Subcutaneous abdominal adipose tissue (tissue), 5 donors: ENCODE measurements around the gene DERL2.

ENCODE experiments used
- H3K27ac ChIP-seq: one replicate; pipeline ENCODE4 v1.7.0; 2013; ENCODE audit warnings: low read depth, mild to moderate bottlenecking, inconsistent platforms, low read length, moderate library complexity
- H3K27me3 ChIP-seq, 5 donors: one replicate each; pipeline ENCODE4 v1.7.0; 2013; ENCODE audit warnings: low read length in 5 of 5, inconsistent platforms in 1 of 5; ENCODE audit not compliant: control insufficient read depth in 5 of 5, insufficient read depth in 4 of 5
- H3K36me3 ChIP-seq, 5 donors: one replicate each; pipeline ENCODE4 v1.7.0; 2013; ENCODE audit warnings: low read length in 5 of 5; ENCODE audit not compliant: control insufficient read depth in 5 of 5, insufficient read depth in 5 of 5
- H3K4me1 ChIP-seq, 5 donors: one replicate each; pipeline ENCODE4 v1.7.0; 2013; ENCODE audit warnings: low read length in 5 of 5, mild to moderate bottlenecking in 3 of 5, moderate library complexity in 1 of 5; ENCODE audit not compliant: control insufficient read depth in 5 of 5, insufficient read depth in 5 of 5
- H3K4me3 ChIP-seq, 5 donors: one replicate each; pipeline ENCODE4 v1.7.0; 2013; ENCODE audit warnings: low read length in 5 of 5, low read depth in 1 of 5
- H3K9ac ChIP-seq, 5 donors: one replicate each; pipeline ENCODE4 v1.7.0; 2013; ENCODE audit warnings: low read length in 5 of 5, mild to moderate bottlenecking in 4 of 5, moderate library complexity in 3 of 5
- H3K9me3 ChIP-seq, 5 donors: one replicate each; pipeline ENCODE4 v1.7.0; 2013; ENCODE audit warnings: low read length in 5 of 5; ENCODE audit not compliant: control insufficient read depth in 5 of 5
- donor health status: healthy.
- donor health status: healthy.
- donor health status: healthy.
- donor health status: healthy.
- donor health status: healthy.

Gene DERL2

DNA sequence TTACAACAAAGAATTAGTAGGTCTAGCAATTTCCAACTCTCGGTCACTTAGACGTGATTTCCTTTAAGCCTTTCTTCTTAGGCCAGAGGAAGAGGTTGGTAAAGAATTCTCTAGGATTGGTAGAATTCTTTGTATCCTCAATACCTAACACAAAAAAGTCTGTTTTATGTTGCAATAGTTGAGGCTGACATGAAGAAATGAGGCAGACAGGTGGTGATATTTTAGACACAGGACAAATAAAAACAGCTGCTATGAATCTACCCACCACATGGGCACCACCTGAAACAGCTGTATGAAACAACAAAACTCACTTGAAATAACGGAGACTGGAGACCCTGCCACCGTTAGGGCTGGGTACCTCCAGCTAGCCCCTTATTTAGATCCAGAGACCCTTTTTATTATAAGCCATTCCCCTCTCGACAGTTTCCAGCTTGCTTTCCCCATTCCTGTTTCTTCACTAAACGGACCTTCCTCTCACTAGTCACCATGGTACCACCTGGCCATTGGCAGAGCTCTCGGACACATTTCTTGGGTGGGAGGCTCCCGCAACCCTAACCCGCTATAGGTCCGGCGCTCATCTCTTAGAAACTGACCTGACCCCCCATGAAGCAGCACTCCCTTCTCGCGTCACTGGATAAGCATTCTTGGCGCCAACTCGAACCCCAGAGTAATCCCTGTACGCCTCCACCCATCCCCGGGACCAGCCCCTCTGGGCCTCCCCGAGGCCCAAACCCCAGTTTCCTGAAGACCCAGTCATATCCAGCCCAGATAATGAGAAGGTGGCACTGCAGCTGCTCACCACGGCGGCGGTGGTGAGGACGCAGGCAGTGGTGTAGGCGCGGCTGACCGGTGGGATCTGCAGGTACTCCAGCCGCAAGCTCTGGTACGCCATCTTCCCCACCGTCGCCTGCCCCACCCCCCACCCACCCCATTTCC lies at the start of gene DERL2:
Gene DERL2, minus strand, starts transcription at position 909 of the 936 bp plus-strand sequence. Its CDS starts 17 bp downstream, at position 892.
- H3K4me3 ChIP-seq = peak within 1 kb of the TSS; percentile 90 to 99 (median 96)
- no peaks in the 10 kb centered on the region for H3K9me3 ChIP-seq
- H3K27me3 ChIP-seq = no peaks in the 10 kb centered on the region
- H3K9ac ChIP-seq = peak within 1 kb of the TSS; percentile 76 to 96 (median 95)
- peaks cover 36 to 53% (median 44%) of the 10 kb centered on the region in 5 donors for H3K36me3 ChIP-seq
- peak within 1 kb of the TSS; percentile 96 for H3K27ac ChIP-seq
- peaks cover 3 to 28% (median 25%) of the 10 kb centered on the region in 5 donors for H3K4me1 ChIP-seq

DNA sequence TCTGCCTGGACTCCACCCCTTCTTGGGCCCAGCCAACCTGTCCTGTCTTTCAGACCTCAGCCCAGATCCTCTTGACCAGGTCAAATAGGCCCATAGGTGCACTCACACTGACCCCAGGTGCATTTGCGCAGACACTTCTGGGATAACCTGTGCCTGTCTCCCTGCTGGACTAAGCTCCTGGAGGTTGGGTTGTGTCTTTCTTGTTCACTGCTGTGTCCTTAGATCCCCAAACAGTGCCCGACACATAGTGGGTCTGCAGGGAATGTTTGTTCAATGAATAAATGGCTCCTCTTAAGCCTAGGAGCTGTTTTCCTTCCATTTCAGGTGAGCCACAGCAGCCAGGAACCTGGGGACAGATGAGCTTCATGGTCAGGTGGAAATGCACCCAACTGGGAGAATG lies 49.5 kb upstream of the DERL2 start:
- no peaks in the 10 kb centered on the region for H3K4me1 ChIP-seq
- no peak overlapping the region for H3K9ac ChIP-seq
- no peak overlapping the region for H3K4me3 ChIP-seq
- H3K27me3 ChIP-seq = no peaks in the 10 kb centered on the region
- H3K27ac ChIP-seq = no peak overlapping the region
- H3K9me3 ChIP-seq = no peaks in the 10 kb centered on the region
- peaks cover 4 to 96% (median 87%) of the 10 kb centered on the region in 5 donors for H3K36me3 ChIP-seq

DNA sequence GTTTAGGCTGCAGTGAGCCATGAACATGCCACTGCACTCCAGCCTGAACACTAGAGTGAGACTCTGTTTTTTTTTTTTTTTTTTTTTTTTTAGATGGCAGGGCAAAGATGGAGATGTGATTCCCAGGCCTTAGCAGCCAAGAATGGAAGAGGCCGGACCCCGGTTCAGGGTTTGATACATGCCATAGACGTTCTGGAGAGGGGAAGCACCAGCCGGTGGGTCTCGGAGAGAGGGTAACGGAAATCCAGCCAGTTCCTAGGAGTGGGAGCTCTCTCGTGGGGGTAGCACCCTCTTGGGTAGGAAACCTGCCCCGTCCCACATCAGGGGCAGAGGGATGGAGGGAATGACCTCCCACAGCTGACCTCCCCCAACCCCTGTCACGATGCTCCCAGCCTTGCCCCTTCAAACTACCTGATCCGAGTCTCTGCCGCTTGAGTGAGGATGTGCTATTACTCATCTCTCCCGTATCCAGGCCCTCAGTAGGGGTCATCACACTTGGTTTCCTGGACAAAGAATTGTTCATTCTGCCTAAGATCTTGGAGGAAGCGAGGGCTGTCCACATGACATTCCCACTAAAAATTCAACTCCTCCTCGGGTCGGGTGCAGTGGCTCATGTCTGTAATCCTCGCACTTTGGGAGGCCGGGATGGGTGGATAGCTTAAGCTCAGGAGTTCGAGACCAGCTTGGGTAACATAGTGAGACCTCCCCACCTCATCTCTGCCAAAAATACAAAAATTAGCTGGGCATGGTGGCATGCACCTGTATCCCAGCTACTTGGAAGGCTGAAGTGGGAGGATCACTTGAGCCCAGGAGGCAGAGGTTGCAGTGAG lies 47.7 kb upstream of the DERL2 start:
- H3K4me1 ChIP-seq = no peaks in the 10 kb centered on the region
- H3K9ac ChIP-seq = no peak overlapping the region
- no peaks in the 10 kb centered on the region for H3K9me3 ChIP-seq
- peaks cover 10 to 89% (median 80%) of the 10 kb centered on the region in 5 donors for H3K36me3 ChIP-seq
- H3K27me3 ChIP-seq = no peaks in the 10 kb centered on the region
- H3K4me3 ChIP-seq = no peak overlapping the region
- no peak overlapping the region for H3K27ac ChIP-seq

DNA sequence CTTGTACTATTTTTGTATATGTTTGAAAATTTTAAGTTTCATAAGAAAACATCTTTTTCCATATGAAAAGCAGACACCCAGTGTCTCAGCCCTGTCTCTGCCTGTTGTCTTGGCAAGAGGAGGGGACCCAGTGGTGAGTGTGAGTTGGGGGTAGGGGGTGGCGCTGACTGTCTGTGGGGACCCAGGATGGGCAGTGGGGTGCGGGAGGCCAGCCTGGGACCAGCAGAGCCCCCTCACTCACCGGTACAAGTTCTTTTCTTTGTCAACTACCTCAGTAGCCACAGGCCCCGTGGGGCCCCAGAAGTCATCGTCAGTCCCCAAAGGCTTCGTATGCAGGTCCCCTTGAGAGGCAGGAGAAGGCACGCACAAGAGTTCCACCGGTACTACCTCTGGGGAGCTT lies 46.6 kb upstream of the DERL2 start:
- Histone ChIP-seq H3K27me3 (no peaks in the 10 kb centered on the region), H3K27ac (no peak overlapping the region), H3K9ac (no peak overlapping the region), H3K9me3 (no peaks in the 10 kb centered on the region), H3K4me3 (no peak overlapping the region), H3K4me1 (no peaks in the 10 kb centered on the region), H3K36me3 (peaks cover 10 to 86% (median 78%) of the 10 kb centered on the region in 5 donors)

DNA sequence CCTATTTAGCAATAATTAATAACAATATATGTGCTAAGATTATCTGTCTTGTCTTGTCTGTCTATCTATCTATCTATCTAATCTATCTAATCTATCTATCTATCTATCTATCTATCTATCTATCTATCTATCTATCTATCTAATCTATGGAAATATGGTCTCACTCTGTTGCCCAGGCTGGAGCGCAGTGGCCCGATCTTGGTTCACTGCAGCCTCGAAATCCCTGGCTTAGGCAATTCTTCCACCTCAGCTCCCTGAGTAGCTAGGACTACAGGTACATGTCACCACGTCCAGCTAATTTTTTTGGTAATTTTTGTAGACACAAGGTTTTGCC lies 45.1 kb upstream of the DERL2 start:
- Histone ChIP-seq H3K36me3 (peaks cover 10 to 88% (median 79%) of the 10 kb centered on the region in 5 donors), H3K9ac (no peak overlapping the region), H3K27me3 (no peaks in the 10 kb centered on the region), H3K4me3 (no peak overlapping the region), H3K27ac (no peak overlapping the region), H3K9me3 (no peaks in the 10 kb centered on the region), H3K4me1 (no peaks in the 10 kb centered on the region)

DNA sequence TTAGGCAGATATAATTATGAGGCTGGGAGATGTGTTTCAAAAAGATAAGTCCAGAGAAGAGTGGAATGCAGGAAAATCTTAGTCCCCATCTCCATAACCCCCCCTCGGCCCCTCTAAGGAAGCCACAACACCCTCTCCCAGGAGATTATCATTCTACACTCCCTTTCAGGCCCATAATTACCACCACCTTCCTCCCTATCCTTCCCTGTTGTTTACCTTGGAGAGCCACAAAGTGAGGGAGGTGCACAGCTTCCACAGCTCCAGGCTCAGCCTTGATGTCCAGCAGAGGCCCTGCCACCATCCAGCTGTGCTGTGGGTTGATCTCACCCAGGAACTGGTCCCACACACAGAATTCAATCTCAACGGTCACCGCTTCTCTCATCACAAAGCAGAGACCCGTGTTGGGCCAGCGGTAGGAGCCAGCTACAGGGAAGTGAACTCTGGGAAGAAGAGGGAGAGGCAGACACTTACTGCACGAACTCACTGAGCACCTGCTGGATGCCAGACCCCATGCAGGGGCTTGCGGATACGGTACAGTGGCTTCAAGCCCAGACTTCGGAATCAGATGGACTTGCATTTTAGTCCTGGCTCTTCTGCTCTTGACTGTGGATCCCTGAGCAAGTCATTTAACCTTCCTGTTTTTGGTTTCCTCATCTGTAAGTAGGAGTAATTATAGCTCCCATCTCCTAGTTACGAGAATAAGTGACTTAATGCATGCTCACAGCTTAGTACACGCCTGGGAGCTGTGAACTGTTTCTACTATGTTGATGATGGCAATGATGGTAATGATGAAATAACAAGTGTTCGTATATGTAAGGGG lies 44.5 kb upstream of the DERL2 start:
- Histone ChIP-seq H3K4me1 (no peaks in the 10 kb centered on the region), H3K9ac (no peak overlapping the region), H3K9me3 (no peaks in the 10 kb centered on the region), H3K36me3 (peaks cover 10 to 88% (median 79%) of the 10 kb centered on the region in 5 donors), H3K4me3 (no peak overlapping the region), H3K27ac (no peak overlapping the region), H3K27me3 (no peaks in the 10 kb centered on the region)

DNA sequence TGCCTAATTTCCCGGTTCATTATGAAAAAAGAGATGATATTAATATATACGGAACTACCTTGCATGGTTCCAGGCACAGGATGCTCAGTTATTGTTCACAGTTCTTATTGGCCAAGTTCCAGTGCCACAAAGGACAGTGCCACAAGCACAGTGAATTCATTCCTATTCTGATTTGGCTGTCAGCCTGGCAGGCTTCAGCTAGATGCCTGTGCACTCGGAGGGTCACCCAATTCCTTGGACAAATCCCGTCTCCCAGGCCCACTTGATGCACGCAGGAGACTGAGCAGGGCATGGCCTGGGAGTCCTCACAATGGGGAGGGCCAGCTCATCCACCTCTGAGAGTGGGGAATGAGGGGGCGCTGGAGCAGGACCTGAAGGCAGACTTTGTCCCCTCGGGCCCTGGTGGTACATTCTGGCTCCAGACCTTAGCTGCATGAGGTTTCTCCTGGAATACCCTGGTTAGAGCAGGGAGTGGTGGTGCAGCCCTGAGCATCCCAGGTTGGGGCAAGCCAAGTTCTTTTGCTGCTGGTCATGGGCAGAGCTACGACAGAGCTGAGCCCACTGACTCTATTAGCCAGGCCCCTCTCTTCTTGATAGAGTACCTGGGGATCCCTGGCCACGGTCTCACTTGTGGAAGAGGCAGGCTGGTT lies 41.7 kb upstream of the DERL2 start:
- no peaks in the 10 kb centered on the region for H3K9me3 ChIP-seq
- no peak overlapping the region for H3K4me3 ChIP-seq
- no peak overlapping the region for H3K9ac ChIP-seq
- no peaks in the 10 kb centered on the region for H3K27me3 ChIP-seq
- H3K4me1 ChIP-seq = no peaks in the 10 kb centered on the region
- no peak overlapping the region for H3K27ac ChIP-seq
- peaks cover 13 to 90% (median 80%) of the 10 kb centered on the region in 5 donors for H3K36me3 ChIP-seq

DNA sequence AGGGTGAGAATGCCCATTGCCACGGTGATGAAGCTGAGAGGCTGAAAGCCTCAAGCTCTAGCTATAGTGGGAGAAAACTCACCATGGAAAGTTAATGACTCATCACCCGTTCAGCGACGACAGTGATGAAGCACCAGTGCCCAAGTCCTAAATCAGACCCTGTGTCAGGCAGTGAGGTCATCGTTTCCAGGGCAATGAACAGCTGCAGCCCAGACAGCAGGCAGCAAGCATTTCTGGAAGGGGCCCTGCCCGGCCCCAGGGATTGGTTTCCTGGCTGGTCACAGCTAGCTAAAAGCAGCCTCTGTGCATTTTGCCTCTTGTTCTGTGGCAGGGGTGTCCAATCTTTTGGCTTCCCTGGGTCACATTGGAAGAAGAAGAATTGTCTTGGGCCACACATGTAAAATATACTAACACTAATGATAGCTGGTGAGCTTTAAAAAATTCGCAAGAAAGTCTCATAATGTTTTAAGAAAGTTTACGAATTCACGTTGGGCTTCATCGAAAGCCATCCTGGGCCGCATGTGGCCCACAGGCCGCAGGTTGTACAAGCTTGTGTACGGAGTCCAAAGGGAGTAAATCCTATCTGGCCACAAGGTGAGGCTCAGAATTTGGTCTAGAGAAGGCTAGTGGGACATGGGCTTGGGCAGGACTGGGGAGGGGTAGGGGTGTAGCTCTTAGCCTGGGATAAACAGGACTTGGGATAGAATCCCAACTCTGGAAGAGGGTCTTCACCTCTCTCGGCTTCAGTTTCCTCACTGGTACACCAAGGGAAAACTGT lies 41.0 kb upstream of the DERL2 start:
- H3K4me1 ChIP-seq = no peaks in the 10 kb centered on the region
- H3K9ac ChIP-seq = no peak overlapping the region
- H3K4me3 ChIP-seq = no peak overlapping the region
- H3K36me3 ChIP-seq = peaks cover 13 to 90% (median 76%) of the 10 kb centered on the region in 5 donors
- no peak overlapping the region for H3K27ac ChIP-seq
- no peaks in the 10 kb centered on the region for H3K27me3 ChIP-seq
- H3K9me3 ChIP-seq = no peaks in the 10 kb centered on the region

DNA sequence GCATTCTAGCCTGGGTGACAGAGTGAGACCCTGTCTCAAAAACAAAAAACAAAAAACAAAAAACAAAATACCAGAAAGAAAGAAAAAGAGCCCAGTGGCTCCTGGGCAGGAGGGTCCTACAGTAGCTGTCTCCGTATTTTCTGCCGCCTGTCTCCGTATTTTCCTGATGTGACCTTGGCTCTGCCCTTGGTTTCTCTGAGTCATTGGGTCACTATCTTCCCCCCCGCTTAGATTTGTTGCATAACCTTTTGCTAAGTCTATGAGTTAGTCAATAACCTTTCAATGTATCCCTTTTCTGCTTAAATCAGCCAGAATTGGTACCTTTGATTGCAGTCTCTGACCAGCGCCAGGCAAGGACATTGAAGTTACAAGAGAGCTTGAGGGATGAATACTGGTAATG lies 37.3 kb upstream of the DERL2 start:
- no peak overlapping the region for H3K27ac ChIP-seq
- no peak overlapping the region for H3K9ac ChIP-seq
- no peaks in the 10 kb centered on the region for H3K4me1 ChIP-seq
- no peaks in the 10 kb centered on the region for H3K9me3 ChIP-seq
- peaks cover 3 to 80% (median 65%) of the 10 kb centered on the region in 5 donors for H3K36me3 ChIP-seq
- H3K4me3 ChIP-seq = no peak overlapping the region
- no peaks in the 10 kb centered on the region for H3K27me3 ChIP-seq
